ENCODE data around the gene FAM120A.

Gene FAM120A

DNA sequence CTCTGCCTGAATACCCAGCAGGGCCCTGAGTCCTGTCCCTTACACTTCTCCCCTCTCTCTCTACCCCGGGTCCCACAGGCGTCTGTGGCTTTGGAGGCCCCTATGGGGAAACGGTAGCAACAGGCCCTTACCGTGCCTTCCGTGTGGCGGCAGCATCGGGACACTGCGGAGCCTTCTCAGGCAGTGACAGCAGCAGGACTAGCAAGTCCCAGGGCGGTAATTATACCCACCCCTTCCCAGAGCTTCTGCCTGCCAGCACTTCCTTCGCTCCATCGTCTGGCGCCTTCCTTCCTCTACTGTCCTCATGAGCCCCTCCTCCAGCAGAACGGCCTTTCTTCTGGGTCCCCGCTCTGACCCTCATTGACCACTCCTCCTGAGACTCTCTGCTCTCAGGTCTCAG lies 107.0 kb downstream of the FAM120A start:
- Histone ChIP-seq H3K4me2 (ENCODE audit: low read length) (no peak overlapping the region), H3K9me3 (ENCODE audit: control insufficient read depth, low read length) (no peaks in the 10 kb centered on the region), H3K36me3 (ENCODE audit: control insufficient read depth, insufficient read depth, low read length) (no peaks in the 10 kb centered on the region), H3K27ac (no peak overlapping the region), H3K4me3 (ENCODE audit: low read depth, low read length) (no peak overlapping the region), H3K27me3 (ENCODE audit: control insufficient read depth, insufficient read depth, low read length) (no peaks in the 10 kb centered on the region), H3K79me2 (no peaks in the 10 kb centered on the region), H3K9ac (no peak overlapping the region), H2AFZ (no peak overlapping the region), H3K4me1 (peaks cover 2% of the 10 kb centered on the region)
- TF ChIP-seq, protein P1, sequence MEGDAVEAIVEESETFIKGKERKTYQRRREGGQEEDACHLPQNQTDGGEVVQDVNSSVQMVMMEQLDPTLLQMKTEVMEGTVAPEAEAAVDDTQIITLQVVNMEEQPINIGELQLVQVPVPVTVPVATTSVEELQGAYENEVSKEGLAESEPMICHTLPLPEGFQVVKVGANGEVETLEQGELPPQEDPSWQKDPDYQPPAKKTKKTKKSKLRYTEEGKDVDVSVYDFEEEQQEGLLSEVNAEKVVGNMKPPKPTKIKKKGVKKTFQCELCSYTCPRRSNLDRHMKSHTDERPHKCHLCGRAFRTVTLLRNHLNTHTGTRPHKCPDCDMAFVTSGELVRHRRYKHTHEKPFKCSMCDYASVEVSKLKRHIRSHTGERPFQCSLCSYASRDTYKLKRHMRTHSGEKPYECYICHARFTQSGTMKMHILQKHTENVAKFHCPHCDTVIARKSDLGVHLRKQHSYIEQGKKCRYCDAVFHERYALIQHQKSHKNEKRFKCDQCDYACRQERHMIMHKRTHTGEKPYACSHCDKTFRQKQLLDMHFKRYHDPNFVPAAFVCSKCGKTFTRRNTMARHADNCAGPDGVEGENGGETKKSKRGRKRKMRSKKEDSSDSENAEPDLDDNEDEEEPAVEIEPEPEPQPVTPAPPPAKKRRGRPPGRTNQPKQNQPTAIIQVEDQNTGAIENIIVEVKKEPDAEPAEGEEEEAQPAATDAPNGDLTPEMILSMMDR (IDR thresholded peaks at IDR 0.05), result no peak

DNA sequence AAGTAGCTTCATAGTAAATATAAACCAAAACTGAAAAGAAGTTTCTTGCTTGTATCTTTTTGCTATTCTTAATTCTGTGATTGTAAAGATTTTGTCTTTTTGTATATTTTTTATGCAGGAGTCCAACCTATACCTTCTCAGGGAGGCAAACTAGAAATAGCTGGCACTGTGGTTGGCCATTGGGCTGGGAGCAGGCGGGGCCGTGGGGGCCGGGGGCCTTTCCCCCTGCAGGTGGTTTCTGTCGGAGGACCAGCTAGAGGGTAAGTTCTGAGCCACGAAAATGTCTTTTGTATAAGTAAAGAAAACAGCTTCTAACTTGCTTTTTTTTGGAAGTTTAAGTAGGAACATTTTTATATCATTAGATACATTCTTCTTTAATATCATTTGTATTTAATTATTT lies 109.5 kb downstream of the FAM120A start:
- TF ChIP-seq, protein P1 (IDR thresholded peaks at IDR 0.05), result no peak
- H3K27ac ChIP-seq, result no peak overlapping the region
- H2AFZ ChIP-seq, result no peak overlapping the region
- no peaks in the 10 kb centered on the region for H3K27me3 ChIP-seq (ENCODE audit: control insufficient read depth, insufficient read depth, low read length)
- H3K36me3 ChIP-seq (ENCODE audit: control insufficient read depth, insufficient read depth, low read length), result no peaks in the 10 kb centered on the region
- H3K4me2 ChIP-seq (ENCODE audit: low read length), result no peak overlapping the region
- no peaks in the 10 kb centered on the region for H3K79me2 ChIP-seq
- no peak overlapping the region for H3K9ac ChIP-seq
- no peaks in the 10 kb centered on the region for H3K9me3 ChIP-seq (ENCODE audit: control insufficient read depth, low read length)
- H3K4me1 ChIP-seq, result no peaks in the 10 kb centered on the region
- H3K4me3 ChIP-seq (ENCODE audit: low read depth, low read length), result no peak overlapping the region

DNA sequence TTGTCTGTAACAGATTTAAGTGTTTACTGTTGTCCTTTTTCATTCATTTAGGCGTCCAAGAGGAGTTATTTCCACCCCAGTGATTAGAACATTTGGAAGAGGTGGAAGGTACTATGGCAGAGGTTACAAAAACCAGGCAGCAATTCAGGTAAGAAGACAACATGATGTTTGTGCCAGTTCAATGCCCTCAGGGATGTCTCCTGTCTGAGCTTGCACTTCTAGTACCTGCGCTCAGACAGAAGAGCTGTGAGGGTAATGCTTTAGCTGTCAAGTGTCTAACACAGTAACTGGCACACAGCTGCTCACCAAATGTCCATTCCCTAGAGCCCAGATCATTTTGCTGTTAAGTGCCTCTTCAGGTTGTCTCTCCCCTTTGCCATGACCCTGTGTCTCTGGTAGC lies 110.7 kb downstream of the FAM120A start:
- no peak overlapping the region for H3K27ac ChIP-seq
- H3K9ac ChIP-seq, result no peak overlapping the region
- H3K4me3 ChIP-seq (ENCODE audit: low read depth, low read length), result no peak overlapping the region
- H3K4me2 ChIP-seq (ENCODE audit: low read length), result no peak overlapping the region
- H3K36me3 ChIP-seq (ENCODE audit: control insufficient read depth, insufficient read depth, low read length), result no peaks in the 10 kb centered on the region
- H3K4me1 ChIP-seq, result peaks cover 1% of the 10 kb centered on the region
- no peaks in the 10 kb centered on the region for H3K9me3 ChIP-seq (ENCODE audit: control insufficient read depth, low read length)
- TF ChIP-seq, protein P1 (IDR thresholded peaks at IDR 0.05), result no peak
- no peak overlapping the region for H2AFZ ChIP-seq
- no peaks in the 10 kb centered on the region for H3K79me2 ChIP-seq
- H3K27me3 ChIP-seq (ENCODE audit: control insufficient read depth, insufficient read depth, low read length), result no peaks in the 10 kb centered on the region

DNA sequence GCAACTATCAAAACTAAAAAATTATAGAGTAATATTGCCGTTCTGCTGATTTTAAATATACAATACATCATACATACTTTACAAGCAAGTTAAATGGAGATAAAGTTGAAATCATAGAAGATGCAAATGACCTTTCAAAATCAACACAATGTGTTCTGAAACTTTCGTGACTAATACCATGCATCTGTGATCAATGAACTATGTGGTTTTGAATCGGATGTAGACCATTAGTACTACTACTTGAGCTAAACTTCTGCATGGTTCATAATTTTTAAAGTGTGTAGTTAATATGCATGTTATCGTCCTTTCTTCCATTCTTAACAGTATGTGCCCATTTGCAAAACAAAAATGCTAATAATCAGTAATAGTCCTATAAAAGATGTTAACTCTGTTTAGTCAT lies 113.6 kb downstream of the FAM120A start:
- no peaks in the 10 kb centered on the region for H3K36me3 ChIP-seq (ENCODE audit: control insufficient read depth, insufficient read depth, low read length)

More for the DNA sequence above, 113.6 kb downstream of the FAM120A start:
- Histone ChIP-seq H3K4me1 (peaks cover 9% of the 10 kb centered on the region), H3K27me3 (ENCODE audit: control insufficient read depth, insufficient read depth, low read length) (no peaks in the 10 kb centered on the region), H3K79me2 (no peaks in the 10 kb centered on the region), H3K27ac (no peak overlapping the region), H3K4me2 (ENCODE audit: low read length) (no peak overlapping the region), H2AFZ (no peak overlapping the region), H3K9ac (no peak overlapping the region), H3K4me3 (ENCODE audit: low read depth, low read length) (no peak overlapping the region), H3K9me3 (ENCODE audit: control insufficient read depth, low read length) (no peaks in the 10 kb centered on the region)
- TF ChIP-seq, protein P1 (IDR thresholded peaks at IDR 0.05), result no peak

All from parathyroid adenoma (tissue), 2 donors.